Measurements from ENCODE around the gene NUDCD3.

GRCh38 chr7:44455155-44455554 lies 35.3 kb downstream of the NUDCD3 start:
- TF ChIP-seq, protein P1, sequence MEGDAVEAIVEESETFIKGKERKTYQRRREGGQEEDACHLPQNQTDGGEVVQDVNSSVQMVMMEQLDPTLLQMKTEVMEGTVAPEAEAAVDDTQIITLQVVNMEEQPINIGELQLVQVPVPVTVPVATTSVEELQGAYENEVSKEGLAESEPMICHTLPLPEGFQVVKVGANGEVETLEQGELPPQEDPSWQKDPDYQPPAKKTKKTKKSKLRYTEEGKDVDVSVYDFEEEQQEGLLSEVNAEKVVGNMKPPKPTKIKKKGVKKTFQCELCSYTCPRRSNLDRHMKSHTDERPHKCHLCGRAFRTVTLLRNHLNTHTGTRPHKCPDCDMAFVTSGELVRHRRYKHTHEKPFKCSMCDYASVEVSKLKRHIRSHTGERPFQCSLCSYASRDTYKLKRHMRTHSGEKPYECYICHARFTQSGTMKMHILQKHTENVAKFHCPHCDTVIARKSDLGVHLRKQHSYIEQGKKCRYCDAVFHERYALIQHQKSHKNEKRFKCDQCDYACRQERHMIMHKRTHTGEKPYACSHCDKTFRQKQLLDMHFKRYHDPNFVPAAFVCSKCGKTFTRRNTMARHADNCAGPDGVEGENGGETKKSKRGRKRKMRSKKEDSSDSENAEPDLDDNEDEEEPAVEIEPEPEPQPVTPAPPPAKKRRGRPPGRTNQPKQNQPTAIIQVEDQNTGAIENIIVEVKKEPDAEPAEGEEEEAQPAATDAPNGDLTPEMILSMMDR (conservative IDR thresholded peaks at IDR 0.05; ENCODE audit: low read depth, low read length), result no peak
- TF ChIP-seq EZH2 (IDR thresholded peaks at IDR 0.05; ENCODE audit: low read length, unreplicated experiment), result no peak

Data from PC-3 (cell line).